Measurements from ENCODE around the gene RALGAPA1. TPM values are rescaled to one million over a fixed set of nuclear protein-coding genes. Genes with fewer than 3 reads are reported as not detected.
"Not testable (repeated sequence)": the region's sequence is repeated elsewhere in the genome, so short reads cannot be mapped to it uniquely, and the experiment has no call there.

RALGAPA1 gene
- total and polyA plus RNA-seq, 2 experiments from 2014 or later: 7.5 to 22.2 TPM

GRCh38 chr14:35747379-35747778 lies 61.7 kb downstream of the RALGAPA1 start:
- Histone ChIP-seq H3K4me1 (ENCODE audit: insufficient read depth) (no peaks in the 10 kb centered on the region), H3K4me2 (ENCODE audit: unreplicated experiment) (no peak overlapping the region), H3K9me2 (ENCODE audit: insufficient read depth) (no peaks in the 10 kb centered on the region), H4K20me1 (ENCODE audit: insufficient read depth) (no peaks in the 10 kb centered on the region), H3K9ac (no peak overlapping the region), H3K36me3 (ENCODE audit: low read depth) (peaks cover 28% of the 10 kb centered on the region), H3K27me3 (replicated peaks; ENCODE audit: insufficient read depth) (no peaks in the 10 kb centered on the region), H3K4me3 (no peak overlapping the region), H3K9me3 (ENCODE audit: low read depth) (no peaks in the 10 kb centered on the region), H3K79me2 (ENCODE audit: insufficient read depth) (no peaks in the 10 kb centered on the region), H3K27ac (no peak overlapping the region), H3F3A (ENCODE audit: insufficient read depth) (peaks cover 3% of the 10 kb centered on the region; the same call in 1 of the 2 replicates), H2AFZ (no peak overlapping the region)
- in situ Hi-C loops (cut with MboI): no loop called here
- TF ChIP-seq EZH2 (IDR thresholded peaks at IDR 0.05; ENCODE audit: insufficient read depth, poor library complexity, severe bottlenecking) (no peak), EZH2phosphoT487 (IDR thresholded peaks at IDR 0.05; ENCODE audit: insufficient read depth, low read depth) (no peak)
- DNase-seq: no peak

GRCh38 chr14:35742442-35742841 lies 66.7 kb downstream of the RALGAPA1 start:
- TF ChIP-seq EZH2 (IDR thresholded peaks at IDR 0.05; ENCODE audit: insufficient read depth, poor library complexity, severe bottlenecking): no peak
- no peak for TF ChIP-seq EZH2phosphoT487 (IDR thresholded peaks at IDR 0.05; ENCODE audit: insufficient read depth, low read depth)
- 96 to 100% methylated on average over 1 of the region's 1 CpG for WGBS, 2 experiments (ENCODE audit: low coverage in 1 of 2, low lambda C conversion rate in 2 of 2, missing lambda C conversion rate in 2 of 2)
- Histone ChIP-seq H3F3A (ENCODE audit: insufficient read depth) (no peaks in the 10 kb centered on the region), H3K36me3 (ENCODE audit: low read depth) (peaks cover 9% of the 10 kb centered on the region), H3K9ac (no peak overlapping the region), H2AFZ (no peak overlapping the region), H3K4me1 (ENCODE audit: insufficient read depth) (no peaks in the 10 kb centered on the region), H4K20me1 (ENCODE audit: insufficient read depth) (no peaks in the 10 kb centered on the region), H3K9me2 (ENCODE audit: insufficient read depth) (no peaks in the 10 kb centered on the region), H3K4me2 (ENCODE audit: unreplicated experiment) (no peak overlapping the region), H3K4me3 (no peak overlapping the region), H3K79me2 (ENCODE audit: insufficient read depth) (no peaks in the 10 kb centered on the region), H3K27me3 (replicated peaks; ENCODE audit: insufficient read depth) (no peaks in the 10 kb centered on the region), H3K9me3 (ENCODE audit: low read depth) (no peaks in the 10 kb centered on the region), H3K27ac (no peak overlapping the region)
- no peak for DNase-seq
- in situ Hi-C loops (cut with MboI): no loop called here

GRCh38 chr14:35742032-35742371 lies 67.1 kb downstream of the RALGAPA1 start:
- Histone ChIP-seq H3K27me3 (replicated peaks; ENCODE audit: insufficient read depth) (no peaks in the 10 kb centered on the region), H3K4me2 (ENCODE audit: unreplicated experiment) (no peak overlapping the region), H3K79me2 (ENCODE audit: insufficient read depth) (no peaks in the 10 kb centered on the region), H3K4me3 (no peak overlapping the region), H3K9me3 (ENCODE audit: low read depth) (no peaks in the 10 kb centered on the region), H3K36me3 (ENCODE audit: low read depth) (peaks cover 7% of the 10 kb centered on the region), H3F3A (ENCODE audit: insufficient read depth) (no peaks in the 10 kb centered on the region), H3K4me1 (ENCODE audit: insufficient read depth) (no peaks in the 10 kb centered on the region), H3K27ac (no peak overlapping the region), H3K9ac (no peak overlapping the region), H2AFZ (no peak overlapping the region), H4K20me1 (ENCODE audit: insufficient read depth) (no peaks in the 10 kb centered on the region), H3K9me2 (ENCODE audit: insufficient read depth) (no peaks in the 10 kb centered on the region)
- in situ Hi-C loops (cut with MboI): no loop called here
- DNase-seq: no peak
- 71 to 80% methylated on average over 1 of the region's 1 CpG for WGBS, 2 experiments (ENCODE audit: low coverage in 1 of 2, low lambda C conversion rate in 2 of 2, missing lambda C conversion rate in 2 of 2)
- TF ChIP-seq EZH2phosphoT487 (IDR thresholded peaks at IDR 0.05; ENCODE audit: insufficient read depth, low read depth) (no peak), EZH2 (IDR thresholded peaks at IDR 0.05; ENCODE audit: insufficient read depth, poor library complexity, severe bottlenecking) (no peak)

- Histone ChIP-seq H4K20me1 (ENCODE audit: insufficient read depth) (no peaks in the 10 kb centered on the region), H3K9ac (no peak overlapping the region), H2AFZ (no peak overlapping the region), H3K9me3 (ENCODE audit: low read depth) (no peaks in the 10 kb centered on the region), H3K79me2 (ENCODE audit: insufficient read depth) (no peaks in the 10 kb centered on the region), H3K27ac (no peak overlapping the region), H3K36me3 (ENCODE audit: low read depth) (peaks cover 7% of the 10 kb centered on the region), H3K4me2 (ENCODE audit: unreplicated experiment) (no peak overlapping the region), H3K4me1 (ENCODE audit: insufficient read depth) (no peaks in the 10 kb centered on the region), H3K9me2 (ENCODE audit: insufficient read depth) (no peaks in the 10 kb centered on the region), H3K4me3 (no peak overlapping the region), H3K27me3 (replicated peaks; ENCODE audit: insufficient read depth) (no peaks in the 10 kb centered on the region), H3F3A (ENCODE audit: insufficient read depth) (no peaks in the 10 kb centered on the region)
- WGBS, 2 experiments (ENCODE audit: low coverage in 1 of 2, low lambda C conversion rate in 2 of 2, missing lambda C conversion rate in 2 of 2): 93 to 96% methylated on average over 3 of the region's 3 CpGs
- in situ Hi-C loops (cut with MboI): no loop called here
- no peak for TF ChIP-seq EZH2phosphoT487 (IDR thresholded peaks at IDR 0.05; ENCODE audit: insufficient read depth, low read depth)
- TF ChIP-seq EZH2 (IDR thresholded peaks at IDR 0.05; ENCODE audit: insufficient read depth, poor library complexity, severe bottlenecking): no peak
- no peak for DNase-seq
Observed at GRCh38 chr14:35741345-35742031, 67.6 kb downstream of the RALGAPA1 start.

GRCh38 chr14:35740215-35740614 lies 68.9 kb downstream of the RALGAPA1 start:
- no peaks in the 10 kb centered on the region for H3K4me1 ChIP-seq (ENCODE audit: insufficient read depth)
- no peak overlapping the region for H3K4me2 ChIP-seq (ENCODE audit: unreplicated experiment)
- no peak overlapping the region for H3K27ac ChIP-seq
- H3F3A ChIP-seq (ENCODE audit: insufficient read depth): no peaks in the 10 kb centered on the region
- in situ Hi-C loops (cut with MboI): no loop called here
- H3K9ac ChIP-seq: no peak overlapping the region
- H2AFZ ChIP-seq: no peak overlapping the region
- no peaks in the 10 kb centered on the region for H3K9me3 ChIP-seq (ENCODE audit: low read depth)
- no peak overlapping the region for H3K4me3 ChIP-seq
- no peaks in the 10 kb centered on the region for H3K9me2 ChIP-seq (ENCODE audit: insufficient read depth)
- H3K36me3 ChIP-seq (ENCODE audit: low read depth): peaks cover 7% of the 10 kb centered on the region
- WGBS, 2 experiments (ENCODE audit: low coverage in 1 of 2, low lambda C conversion rate in 2 of 2, missing lambda C conversion rate in 2 of 2): 89 to 95% methylated on average over 1 of the region's 1 CpG
- no peaks in the 10 kb centered on the region for H4K20me1 ChIP-seq (ENCODE audit: insufficient read depth)
- DNase-seq: no peak
- TF ChIP-seq EZH2phosphoT487 (IDR thresholded peaks at IDR 0.05; ENCODE audit: insufficient read depth, low read depth) (no peak), EZH2 (IDR thresholded peaks at IDR 0.05; ENCODE audit: insufficient read depth, poor library complexity, severe bottlenecking) (no peak)
- no peaks in the 10 kb centered on the region for H3K79me2 ChIP-seq (ENCODE audit: insufficient read depth)
- no peaks in the 10 kb centered on the region for H3K27me3 ChIP-seq (replicated peaks; ENCODE audit: insufficient read depth)

- in situ Hi-C loops (cut with MboI); H3K9me3 ChIP-seq (ENCODE audit: low read depth); H3K36me3 ChIP-seq (ENCODE audit: low read depth); H3K79me2 ChIP-seq (ENCODE audit: insufficient read depth); H3K4me3 ChIP-seq; H3F3A ChIP-seq (ENCODE audit: insufficient read depth); H3K27ac ChIP-seq; H3K4me2 ChIP-seq (ENCODE audit: unreplicated experiment); H2AFZ ChIP-seq; H3K9me2 ChIP-seq (ENCODE audit: insufficient read depth); H4K20me1 ChIP-seq (ENCODE audit: insufficient read depth); H3K4me1 ChIP-seq (ENCODE audit: insufficient read depth); H3K9ac ChIP-seq; DNase-seq; H3K27me3 ChIP-seq (replicated peaks; ENCODE audit: insufficient read depth): not testable (repeated sequence)
- WGBS, 2 experiments (ENCODE audit: low coverage in 1 of 2, low lambda C conversion rate in 2 of 2, missing lambda C conversion rate in 2 of 2): 67 to 78% methylated on average over 3 of the region's 3 CpGs
Observed at GRCh38 chr14:35735163-35735562, 73.9 kb downstream of the RALGAPA1 start.

GRCh38 chr14:35733510-35733909 lies 75.6 kb downstream of the RALGAPA1 start:
- H3K79me2 ChIP-seq (ENCODE audit: insufficient read depth); H3K9ac ChIP-seq; H3K9me2 ChIP-seq (ENCODE audit: insufficient read depth); H3K36me3 ChIP-seq (ENCODE audit: low read depth); H2AFZ ChIP-seq; H3K4me1 ChIP-seq (ENCODE audit: insufficient read depth); H3K4me3 ChIP-seq; H4K20me1 ChIP-seq (ENCODE audit: insufficient read depth); H3F3A ChIP-seq (ENCODE audit: insufficient read depth); H3K9me3 ChIP-seq (ENCODE audit: low read depth); in situ Hi-C loops (cut with MboI); DNase-seq; H3K27ac ChIP-seq; H3K4me2 ChIP-seq (ENCODE audit: unreplicated experiment); H3K27me3 ChIP-seq (replicated peaks; ENCODE audit: insufficient read depth): not testable (repeated sequence)
- 93 to 95% methylated on average over 1 of the region's 1 CpG for WGBS, 2 experiments (ENCODE audit: low coverage in 1 of 2, low lambda C conversion rate in 2 of 2, missing lambda C conversion rate in 2 of 2)

Data from GM23248 (cell line).